Measurements from ENCODE around the gene CYREN.
"Not testable (repeated sequence)": the region's sequence is repeated elsewhere in the genome, so short reads cannot be mapped to it uniquely, and the experiment has no call there.

Gene CYREN, protein sequence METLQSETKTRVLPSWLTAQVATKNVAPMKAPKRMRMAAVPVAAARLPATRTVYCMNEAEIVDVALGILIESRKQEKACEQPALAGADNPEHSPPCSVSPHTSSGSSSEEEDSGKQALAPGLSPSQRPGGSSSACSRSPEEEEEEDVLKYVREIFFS

DNA sequence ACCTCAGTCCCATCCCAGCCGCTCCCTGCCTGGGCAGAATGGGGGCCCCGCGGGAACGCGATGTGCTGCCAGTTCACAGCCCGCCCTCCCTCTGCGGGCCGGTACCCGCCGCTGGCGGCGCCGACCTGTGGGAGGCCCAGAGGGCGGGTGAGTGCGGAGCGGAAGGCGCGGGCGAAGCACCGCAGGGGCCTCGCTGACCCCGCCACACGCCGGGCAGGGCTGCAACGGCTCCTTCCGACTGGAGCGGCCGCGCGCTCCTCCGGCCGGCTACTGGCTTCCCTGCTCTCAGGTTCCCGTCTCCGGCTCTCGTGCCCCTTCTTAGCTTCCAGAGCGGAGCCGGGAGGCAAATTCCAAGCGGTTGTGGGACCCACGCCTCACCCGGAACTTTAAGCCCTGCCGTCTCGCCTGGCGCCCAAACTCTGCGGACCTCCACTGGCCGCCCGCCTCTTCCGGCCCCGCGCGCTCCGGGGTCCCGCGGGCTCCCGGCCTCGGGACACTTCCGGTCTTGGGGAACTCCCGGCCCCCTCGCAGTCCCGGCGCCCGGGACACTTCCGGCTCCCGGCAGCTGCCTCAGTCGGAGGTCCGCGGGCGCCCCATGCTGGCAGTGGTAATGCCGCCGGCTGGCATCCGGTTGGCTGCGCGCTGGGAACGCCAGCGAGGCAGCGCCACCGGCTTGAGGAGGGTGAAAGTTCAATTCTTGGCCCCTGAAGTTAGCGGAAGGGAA, at the start of gene CYREN:
CYREN (minus strand) TSS at position 434 of the 724 bp plus-strand sequence. CDS start 1,785 bp downstream, outside the sequence.
- peak; percentile 95 for DNase-seq

DNA sequence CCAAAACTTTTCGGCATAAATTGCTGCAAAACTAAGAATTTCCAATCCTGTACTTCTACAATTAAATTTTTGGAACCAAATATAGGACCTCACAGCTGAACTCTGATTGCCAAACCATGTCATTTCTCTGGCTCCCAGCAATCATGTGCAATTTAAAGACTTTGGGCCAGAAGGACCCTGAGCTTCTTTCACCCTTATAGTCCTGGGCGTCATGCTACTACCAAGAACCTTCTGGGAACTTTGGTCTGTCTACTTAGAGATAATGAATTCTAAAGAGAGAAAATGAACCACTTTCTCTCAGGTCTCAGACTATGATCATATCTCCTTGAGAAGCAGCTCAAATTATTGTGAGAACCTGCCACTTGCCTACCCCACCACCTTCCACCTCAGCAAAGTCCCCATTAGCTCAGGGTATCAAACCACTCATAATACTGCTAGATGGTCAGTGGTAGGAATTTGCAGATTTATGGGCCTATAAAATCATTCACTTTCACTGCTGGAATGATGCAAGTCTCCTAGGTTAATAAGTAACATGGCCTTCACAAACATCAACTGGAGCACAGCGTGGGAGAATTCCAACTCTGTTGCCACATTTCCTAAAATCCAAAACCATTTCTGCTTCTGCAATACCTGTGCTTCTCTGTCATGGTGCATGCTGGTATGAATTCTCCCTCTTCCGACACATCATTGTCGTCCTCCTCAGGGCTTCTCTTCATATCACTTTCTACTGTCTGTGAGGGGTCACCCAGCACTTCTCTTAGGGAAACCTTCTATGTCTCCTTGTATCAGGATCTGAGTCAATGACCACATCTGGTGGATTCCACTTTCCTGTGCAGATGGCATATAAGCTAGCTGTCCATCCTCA, 47.4 kb upstream of the CYREN start:
- DNase-seq, result no peak

DNA sequence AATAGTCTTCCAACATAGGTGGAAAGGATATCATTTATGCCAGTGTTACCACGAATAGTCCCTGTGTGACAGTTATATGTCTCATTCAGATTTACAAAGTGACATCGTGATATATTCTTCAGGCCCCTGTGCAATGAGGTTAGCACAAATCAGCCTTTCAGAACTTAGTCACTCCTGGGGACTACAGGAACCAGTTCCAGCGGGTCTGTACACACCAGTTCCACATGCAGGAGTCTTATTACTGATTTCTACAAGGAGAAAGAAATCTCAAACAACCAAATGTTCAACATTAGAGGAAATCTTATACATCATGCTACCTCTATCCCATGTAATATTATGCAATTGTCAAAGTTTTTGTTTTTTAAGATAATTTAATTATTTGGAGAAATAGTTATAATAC, 45.2 kb upstream of the CYREN start:
- DNase-seq, result no peak

DNA sequence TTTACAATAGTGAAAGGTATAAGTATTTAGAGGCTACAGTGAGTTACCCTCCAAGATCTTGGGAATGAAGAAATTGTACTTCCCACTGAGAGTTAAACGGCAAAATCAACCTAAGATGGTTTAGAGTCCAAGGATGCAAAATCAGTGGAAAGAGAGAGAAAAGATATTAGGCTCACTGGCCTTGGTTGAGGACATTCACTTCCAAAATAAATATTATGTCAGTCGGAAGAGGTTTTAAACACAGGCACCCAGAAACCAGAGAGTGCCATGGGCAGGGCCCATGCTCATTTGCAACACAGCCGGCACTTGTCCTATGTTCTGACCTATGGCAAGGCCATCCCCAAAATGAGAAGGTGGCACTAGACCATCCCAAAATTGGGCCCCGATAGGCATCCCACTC, 44.7 kb upstream of the CYREN start:
- DNase-seq, result no peak

DNA sequence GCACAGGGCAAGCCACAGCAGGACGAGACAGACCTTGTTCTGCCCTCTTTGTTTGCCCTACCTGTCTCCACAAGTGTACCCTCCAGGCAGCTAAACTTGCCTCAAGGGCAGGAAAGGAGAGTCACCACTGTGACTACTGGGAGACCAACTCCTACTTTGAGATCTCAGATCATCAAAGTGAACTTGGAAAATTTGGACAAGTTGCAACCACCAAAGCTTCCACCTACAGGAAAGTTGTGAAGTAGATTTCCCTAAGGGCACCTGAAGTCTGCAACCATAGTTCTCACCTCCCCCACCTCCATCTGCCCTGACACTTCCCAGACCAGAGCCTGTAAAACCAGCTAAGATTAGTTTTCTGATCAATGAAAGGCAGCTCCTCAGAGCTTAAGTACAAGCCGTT, 43.3 kb upstream of the CYREN start:
- no peak for DNase-seq

DNA sequence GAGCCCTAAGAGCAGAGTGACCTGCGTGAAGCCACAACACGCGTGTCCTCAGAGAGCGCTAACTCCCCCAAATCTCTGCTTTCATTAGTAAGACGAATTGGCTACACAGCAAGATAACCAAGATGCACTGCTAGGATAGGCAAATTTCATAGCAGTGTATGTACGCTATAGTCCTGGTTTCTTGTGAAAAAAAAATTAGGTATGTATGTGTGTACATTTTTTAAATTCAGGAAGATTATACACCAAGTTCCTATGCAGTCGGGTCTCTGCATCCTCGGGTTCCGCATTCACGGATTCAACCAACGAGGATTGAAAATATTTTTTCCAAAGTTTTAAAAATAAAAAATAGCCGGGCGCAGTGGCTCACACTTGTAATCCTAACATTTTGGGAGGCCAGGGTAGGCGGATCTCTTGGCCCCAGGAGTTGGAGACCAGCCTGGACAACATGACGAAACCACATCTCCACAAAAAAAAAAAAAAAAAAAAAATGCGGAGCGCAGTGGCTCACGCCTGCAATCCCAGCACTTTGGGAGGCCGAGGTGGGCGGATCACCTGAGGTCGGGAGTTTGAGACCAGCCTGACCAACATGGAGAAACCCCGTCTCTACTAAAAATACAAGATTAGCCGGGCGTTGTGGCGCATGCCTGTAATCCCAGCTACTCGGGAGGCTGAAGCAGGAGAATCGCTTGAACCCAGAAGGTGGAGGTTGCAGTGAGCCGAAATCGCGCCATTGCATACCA, 41.6 kb upstream of the CYREN start:
- DNase-seq, result not testable (repeated sequence)

DNA sequence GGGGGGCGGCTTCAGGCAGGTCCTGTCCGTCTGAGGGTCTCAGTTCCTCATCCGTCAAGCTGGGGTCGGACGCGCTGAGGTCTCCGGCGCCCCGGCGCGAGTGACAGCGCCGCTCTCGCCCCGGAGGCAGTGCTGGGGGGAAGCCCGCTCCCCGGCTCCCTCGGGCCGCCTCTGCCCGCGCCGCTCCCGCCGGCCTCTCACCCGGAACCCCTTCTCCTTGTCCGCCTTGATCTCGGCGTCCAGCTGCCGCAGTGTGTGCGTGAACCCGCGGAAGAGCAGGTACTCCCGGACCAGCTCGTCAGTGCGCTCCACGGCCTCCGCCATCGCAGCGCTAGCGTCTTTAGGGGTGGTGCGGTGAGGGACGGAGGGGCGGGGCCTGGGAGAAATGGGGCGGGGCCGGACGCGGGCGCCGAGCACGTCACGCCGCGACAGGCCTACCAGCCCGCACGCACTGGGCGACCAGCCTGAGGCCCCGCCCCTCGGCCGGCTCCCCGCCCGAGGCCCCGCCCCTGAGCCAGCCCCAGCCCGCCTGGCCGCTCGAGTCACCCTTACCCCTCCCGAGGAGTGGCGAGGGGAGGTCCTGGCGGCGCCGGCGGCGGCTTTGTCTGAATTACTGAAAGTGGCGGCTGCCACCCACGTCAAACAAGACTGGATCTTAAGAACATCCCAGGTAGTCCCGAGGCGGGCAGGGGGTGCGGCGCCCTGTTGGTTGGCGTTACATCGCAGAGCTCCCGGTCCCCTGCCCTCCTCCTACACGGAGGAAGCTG, 40.9 kb upstream of the CYREN start, which contains the start of gene WDR91:
WDR91 (minus strand) TSS at position 348 of the 767 bp plus-strand sequence; CDS start at position 324, 24 bp downstream.
- peak; percentile 92 for DNase-seq

DNA sequence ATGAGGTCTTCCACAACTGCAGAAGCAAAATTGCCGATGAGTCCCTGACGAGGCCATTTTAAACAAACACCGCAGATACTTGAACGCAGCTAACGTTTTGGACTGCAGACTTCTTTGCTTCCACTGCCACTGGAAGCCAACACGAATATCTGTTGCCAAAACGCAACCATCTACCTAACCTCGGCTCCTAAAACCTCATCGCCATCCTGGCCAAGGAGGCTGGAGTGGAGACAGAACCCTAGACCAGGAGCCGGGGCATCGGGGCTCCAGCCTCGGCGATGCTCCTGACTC, 40.3 kb upstream of the CYREN start:
- peak; percentile 33 for DNase-seq

DNA sequence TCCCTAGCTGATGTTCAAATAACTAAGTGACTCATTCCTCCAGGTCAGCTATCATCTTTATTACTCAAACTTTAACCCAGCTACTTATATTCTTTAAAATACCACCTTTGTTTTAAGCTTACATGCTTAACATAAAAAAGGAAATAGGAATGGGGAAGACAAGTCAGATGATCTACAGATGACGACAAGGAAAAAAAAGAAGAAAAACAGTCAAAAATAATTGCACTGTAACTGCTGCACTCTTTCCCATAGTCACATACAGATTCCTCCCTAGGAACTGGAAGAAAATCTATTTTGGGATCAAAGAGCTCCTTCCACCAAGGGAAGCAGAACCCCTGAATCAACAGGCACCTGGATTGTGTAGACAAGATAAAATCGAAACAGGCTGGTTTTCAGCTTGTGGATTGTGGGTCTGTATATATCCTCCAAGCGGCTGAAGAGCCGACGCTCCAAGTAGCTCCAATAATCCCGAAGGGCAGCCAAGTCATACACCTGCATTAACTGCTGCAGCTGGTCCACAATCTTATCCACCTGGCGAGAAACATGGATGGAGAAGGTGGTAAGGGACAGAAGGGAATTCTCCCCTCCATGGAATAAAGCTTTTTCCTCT, 38.8 kb upstream of the CYREN start:
- no peak for DNase-seq

DNA sequence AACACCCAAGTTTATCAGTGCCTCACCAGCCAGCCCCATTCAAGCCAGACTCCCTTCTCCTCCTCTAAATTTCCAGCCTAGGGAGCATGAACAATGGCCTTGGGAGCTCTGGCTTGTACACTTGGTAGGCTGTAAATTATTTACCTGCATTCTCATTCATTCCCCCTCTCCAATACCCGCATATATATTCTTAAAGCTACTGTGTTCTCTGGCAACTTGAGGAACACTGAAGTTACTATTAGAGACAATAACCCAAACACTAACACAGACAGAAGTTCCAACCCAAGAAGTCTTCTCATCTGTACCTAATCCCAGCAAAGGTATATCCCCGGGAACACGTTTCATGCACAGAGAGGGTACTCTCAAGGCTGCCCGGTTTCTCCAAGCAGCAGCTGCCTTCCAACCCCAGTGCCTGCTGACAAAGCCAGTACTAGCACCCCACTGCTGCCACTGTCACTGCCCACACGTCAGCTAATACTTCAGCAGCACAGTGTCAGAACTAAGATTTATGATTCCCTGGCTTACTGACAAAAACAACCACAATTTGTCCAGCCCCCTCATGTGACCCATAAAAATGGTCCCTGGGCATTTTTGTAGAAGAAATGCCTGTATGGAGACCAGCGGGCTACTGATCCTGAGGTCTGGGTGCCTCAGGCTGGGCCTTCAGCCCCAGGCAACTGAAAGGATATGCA, 37.7 kb upstream of the CYREN start:
- no peak for DNase-seq

DNA sequence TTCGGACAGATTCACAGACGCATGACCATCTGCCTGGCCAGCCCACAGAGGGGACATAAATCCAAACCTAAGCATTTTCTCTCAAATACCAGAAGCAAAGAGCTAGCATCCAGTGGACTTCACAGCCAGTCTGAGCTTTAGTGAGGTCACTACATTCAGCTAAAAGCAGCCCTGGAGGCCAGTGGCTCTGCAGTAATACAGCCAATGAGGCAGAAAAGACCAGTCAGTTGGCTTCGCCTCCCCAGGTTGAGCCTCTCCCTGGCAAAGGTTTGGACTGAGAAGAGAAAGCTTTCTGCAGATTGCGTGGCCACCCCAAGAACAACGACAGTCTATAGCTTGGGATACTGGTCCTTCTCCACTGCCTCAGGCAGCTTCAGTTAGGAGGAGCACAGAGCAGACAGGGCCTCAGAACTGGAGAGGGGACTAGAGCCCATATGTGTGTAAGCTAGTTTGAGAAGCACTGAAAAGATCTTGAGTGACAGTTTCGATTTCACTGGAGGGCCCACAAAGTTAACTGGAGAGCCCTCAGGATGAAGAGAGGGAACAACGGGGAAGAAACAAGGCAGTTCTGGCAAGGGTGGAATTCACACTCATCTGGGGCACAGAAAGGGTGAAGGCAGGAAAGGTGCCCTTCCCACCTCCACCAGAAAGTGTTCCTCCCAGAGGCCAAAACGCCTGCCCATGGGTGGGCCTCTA, 37.0 kb upstream of the CYREN start:
- DNase-seq, result no peak

DNA sequence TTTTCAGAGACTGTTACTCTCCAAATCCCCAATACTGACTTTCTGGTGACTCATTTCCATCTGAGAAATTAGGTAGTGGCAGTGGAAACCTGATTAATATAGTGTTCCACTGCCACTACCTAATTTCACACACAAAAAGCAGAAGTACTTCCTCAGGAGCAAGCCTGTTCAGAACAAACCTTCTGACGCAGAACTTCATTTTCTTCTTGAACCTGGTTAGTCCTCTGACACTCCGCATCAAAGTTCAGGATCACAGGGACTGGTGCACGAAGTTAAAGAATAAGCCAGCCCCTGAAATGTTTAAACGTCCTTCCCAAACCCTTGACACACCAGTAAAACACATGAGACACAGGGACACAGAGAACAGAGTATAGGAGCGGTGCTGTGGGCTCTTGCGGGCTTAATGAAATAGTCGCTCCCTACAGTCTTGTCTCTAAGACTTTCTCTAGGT, 36.5 kb upstream of the CYREN start:
- no peak for DNase-seq

DNA sequence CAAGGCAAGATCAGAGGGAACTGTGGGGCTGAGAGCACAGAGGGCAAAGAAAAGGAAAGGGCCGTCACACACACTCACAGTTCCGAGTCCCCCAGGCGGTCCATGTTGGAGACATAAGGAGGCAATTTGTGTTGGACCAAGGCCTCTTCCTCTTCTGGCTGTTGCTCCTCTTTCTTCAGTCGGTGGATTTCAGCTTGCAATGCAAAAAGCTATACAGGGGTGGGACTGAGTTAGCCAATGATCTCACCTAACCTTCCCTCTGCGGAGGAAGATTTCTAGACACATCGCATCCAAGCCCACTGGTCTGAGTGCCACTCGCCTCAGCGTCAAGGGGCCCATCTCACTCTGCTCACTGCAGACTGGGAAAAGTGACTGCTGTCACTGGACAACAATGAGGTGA, 35.3 kb upstream of the CYREN start:
- DNase-seq, result no peak

DNA sequence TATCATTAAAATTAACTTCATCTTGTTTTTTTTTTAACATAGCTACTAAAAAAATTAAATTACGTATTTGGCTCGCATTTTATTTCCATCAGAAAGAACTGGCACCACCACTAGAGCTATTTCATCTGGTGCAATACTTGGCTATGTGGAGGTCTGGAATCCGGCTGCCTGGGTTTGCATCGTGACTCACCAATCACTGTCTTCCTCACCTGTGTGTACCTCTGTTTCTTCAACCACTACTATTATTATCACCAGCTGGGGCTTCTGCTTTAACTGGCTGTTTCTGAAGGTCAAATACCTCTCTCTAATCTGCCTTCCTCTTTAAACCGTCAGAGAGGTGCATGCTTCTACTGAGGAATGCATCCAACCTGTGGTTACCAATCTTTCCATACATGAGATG, 34.4 kb upstream of the CYREN start:
- no peak for DNase-seq

DNA sequence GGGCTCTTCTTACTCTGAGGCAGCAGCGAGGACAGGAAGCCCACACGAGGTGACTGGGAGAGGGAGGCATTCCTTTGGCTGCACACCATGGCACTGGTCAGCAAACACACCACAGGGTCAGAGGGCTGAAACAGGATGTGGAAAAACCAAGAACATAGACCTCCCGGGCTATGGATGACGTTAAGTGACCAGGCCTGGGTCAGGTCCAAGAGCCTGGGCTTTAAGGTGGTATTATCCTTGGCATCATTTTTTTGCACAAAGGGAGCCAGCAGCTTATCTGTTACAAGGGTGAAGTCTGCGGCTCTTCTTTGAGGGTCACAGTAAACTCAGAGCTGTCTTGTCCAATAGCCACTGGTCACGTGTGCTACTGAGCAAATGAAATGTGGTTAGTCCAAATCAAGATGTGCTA, 33.8 kb upstream of the CYREN start:
- DNase-seq, result no peak

DNA sequence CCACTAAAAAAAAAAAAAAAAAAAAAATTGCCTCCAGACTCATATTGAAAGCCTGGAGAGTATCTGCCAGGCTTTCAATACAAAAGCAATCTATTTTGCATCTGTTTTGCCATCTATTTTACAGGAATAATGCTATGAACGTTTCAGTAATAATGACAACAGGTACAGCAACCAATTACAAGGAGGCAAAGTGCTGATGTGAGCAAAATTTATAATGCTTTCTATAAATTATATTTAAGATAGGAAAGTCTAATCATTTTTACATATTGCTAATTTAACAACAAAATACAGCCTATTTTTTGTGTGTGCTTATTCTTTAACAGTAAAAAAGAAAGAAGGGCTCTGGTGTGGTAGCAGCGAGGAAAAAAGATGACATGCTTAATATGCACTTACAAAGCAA, 30.8 kb upstream of the CYREN start:
- no peak for DNase-seq

DNA sequence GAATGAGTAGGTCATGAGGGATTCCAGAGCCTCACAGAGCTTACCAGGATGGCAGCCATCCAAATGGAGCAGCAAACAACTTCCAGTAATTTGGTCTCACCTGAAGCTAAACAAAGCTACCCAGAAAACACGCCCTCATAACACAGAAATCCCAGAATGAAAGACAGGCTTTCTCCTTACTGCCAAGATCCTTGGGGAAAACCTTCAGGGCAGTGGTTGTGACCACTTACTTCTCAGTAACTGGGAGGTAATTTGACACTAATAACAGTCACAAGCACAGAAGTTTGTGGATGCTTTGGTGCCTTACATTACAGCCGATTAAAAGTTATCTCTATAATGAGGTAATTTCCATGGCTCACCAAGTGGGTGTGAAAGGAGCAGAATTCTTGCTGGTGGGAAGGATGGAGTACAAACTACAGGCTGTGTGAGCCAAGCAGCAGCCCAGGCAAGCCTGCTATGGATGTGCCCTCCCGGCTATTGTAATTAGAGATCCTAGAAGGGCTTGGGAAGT, 30.4 kb upstream of the CYREN start:
- DNase-seq, result no peak

DNA sequence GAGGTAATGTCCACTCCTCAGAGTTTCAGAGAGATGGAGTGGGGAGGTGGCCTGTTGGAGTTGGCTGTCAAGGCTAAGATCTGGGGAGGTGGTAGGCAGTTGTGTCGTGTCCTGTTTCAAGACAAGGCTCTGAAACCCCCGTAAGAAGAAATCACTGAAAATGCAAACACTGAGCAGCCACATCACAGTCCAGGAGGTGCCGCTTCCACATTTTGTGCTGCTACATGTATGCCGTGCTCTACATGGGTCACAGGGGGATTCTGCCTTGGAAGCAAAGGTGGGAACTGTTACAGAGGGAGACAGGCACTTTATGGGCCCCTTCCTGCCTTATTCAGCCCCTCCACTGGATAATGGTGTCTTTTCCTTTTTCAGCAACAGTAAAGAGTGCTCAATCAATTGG, 28.9 kb upstream of the CYREN start:
- no peak for DNase-seq

DNA sequence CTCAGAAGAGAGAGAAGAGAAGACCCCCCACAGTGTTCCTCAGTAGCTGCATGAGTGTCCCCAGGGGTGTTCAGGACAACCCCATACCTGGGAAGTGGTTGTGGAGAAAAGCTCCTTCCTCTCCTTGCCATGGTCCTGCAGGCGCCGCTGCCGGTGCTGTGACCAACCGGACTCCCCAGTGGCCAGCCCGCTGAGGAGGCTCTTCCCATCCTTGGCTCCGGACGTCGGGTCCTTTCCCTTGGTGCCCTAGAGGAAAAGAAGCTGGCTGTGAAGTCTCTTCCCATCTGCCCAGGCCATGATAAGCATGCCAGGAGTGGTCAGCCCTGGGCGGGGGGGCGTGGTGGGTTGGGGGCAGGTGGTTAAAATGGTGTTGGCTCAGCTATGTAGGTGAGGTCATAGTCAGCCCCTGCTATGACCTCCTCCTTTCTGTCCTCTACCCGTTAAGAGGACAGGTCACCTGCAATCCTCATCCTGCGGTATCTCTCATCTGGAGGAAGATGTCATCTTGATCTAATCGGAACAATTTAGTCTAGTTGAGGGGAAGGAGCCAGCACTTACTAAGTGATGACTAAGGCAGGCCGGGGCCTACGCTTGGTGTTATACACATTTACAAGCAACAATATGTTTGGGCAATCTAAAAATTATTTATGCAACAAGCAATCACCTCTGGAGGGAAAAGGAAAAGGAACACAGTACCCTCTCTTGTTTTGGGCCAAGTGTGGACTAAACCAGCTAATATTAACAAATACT, 27.6 kb upstream of the CYREN start:
- no peak for DNase-seq

DNA sequence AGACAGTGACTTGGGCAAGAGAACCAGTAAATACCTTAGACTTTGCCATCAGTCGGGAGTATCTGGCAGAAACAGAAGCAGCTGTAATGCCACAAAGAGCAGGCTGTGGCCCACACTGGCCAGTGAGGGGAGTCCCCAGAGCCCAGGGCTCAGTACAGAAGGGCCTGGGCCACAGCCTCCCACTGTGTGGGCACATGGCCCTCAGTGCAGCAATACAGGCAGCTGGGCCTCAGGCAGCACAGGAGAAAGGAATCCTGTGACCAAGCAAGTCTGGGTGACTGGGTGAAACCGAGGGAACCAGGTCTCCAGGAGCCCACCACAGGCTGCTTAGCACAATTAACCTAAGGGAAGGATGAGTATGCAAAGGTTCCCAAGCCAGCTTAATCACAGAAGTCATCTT, 26.8 kb upstream of the CYREN start:
- DNase-seq, result no peak
